GM18873 (cell line): ENCODE measurements around the gene COPE.
"Not testable (repeated sequence)": the region's sequence is repeated elsewhere in the genome, so short reads cannot be mapped to it uniquely, and the experiment has no call there.

Source experiments
- ATAC-seq: cut with Tn5 transposase; IDR thresholded peaks from one replicate; pipeline ENCODE4 v1.9.1; 2021; ENCODE audit warnings: mild to moderate bottlenecking, moderate library complexity, moderate number of reproducible peaks; ENCODE audit not compliant: unreplicated experiment, low FRiP score

Gene COPE

GRCh38 chr19:18941628-18942354, 22.6 kb upstream of the COPE start:
- no peak for ATAC-seq

- no peak for ATAC-seq
Measured at GRCh38 chr19:18940769-18941627, 21.8 kb upstream of the COPE start, which contains the start of gene HOMER3. TSS of gene HOMER3 (minus strand) at chr19:18941217. CDS start at chr19:18938982, 2,235 bp downstream.

- ATAC-seq, result no peak
Measured at GRCh38 chr19:18939922-18940768, 21.0 kb upstream of the COPE start.

GRCh38 chr19:18939163-18939562, 20.0 kb upstream of the COPE start:
- no peak for ATAC-seq

DNA sequence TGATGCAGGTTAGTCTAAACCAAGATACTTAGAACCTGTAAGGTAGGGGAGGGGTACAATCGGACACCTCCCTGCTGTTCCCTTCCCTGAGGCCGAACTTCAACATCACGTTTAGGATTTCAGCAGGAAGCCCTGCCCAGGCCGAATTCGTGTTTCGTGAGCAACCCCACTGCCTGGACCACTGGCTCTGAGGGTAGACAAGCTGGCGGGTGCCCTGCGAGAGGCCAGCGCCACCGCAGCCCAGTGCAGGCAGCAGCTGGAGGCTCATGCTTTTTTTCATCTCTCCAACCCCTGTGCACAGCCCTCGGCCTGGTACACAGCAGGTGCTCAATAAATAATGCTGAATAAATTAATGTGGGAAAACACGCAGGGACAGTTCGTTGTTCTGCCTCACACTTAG, 14.1 kb upstream of the COPE start:
- no peak for ATAC-seq

- no peak for ATAC-seq
Measured at GRCh38 chr19:18932216-18932841, 13.1 kb upstream of the COPE start.

- no peak for ATAC-seq
Measured at GRCh38 chr19:18931316-18932162, 12.4 kb upstream of the COPE start.

DNA sequence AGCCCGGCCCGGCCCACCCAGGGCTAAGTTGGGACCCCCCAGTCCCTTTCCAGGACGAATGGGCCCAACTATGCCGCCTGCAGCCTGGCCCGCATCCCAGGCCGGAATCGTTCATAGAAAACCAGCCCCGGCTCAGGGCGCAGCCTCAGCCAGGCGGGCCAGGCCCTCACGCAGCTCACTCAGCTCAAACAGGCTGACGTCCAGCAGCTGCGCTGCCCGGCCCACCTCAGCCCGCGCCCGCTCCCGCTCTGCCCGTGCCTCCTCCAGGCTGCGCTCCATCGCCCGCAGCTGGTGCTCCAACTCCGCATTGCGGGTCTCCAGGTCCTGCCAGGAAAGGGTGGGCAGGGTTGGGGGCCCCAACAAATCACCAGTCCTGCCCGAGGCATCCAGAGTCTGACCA, 10.1 kb upstream of the COPE start:
- ATAC-seq, result no peak

DNA sequence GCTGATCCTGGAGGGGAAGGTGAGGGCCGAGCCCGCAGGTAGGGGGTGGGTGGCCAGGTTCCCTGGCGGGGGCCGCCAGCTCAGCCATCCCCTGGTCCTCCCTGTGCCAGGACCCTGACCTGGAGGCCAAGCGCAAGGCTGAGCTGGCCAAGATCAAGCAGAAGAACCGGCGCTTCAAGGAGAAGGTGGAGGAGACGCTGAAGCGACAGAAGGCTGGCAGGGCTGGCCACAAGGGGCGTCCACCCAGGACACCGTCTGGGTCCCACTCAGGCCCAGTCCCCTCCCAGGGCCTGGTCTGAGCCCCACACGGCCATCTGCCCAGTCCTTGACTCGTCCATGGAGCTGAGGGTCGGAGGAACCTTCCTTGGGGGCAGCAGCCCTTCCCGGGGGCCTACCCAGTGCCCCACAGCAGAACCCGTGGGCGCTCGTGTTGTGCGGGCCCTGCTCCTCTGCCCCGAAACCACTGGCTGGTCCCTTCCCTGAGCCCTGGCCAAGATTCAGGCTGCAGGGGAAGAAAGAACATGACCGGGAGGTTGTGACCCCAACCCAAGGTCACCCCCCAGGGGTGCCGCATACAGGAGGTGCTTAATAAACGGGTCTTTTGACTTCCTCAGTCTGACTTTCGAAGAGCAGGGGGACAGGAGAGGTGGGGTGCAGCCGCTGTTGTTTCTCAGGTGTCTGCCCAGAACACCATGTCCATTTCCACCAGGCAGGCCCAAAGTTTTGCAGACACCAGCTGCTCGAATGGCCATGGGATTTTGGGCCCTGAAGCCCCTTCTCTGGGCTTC, 9.0 kb upstream of the COPE start:
- no peak for ATAC-seq

- no peak for ATAC-seq
Measured at GRCh38 chr19:18924684-18925213, 5.6 kb upstream of the COPE start.

DNA sequence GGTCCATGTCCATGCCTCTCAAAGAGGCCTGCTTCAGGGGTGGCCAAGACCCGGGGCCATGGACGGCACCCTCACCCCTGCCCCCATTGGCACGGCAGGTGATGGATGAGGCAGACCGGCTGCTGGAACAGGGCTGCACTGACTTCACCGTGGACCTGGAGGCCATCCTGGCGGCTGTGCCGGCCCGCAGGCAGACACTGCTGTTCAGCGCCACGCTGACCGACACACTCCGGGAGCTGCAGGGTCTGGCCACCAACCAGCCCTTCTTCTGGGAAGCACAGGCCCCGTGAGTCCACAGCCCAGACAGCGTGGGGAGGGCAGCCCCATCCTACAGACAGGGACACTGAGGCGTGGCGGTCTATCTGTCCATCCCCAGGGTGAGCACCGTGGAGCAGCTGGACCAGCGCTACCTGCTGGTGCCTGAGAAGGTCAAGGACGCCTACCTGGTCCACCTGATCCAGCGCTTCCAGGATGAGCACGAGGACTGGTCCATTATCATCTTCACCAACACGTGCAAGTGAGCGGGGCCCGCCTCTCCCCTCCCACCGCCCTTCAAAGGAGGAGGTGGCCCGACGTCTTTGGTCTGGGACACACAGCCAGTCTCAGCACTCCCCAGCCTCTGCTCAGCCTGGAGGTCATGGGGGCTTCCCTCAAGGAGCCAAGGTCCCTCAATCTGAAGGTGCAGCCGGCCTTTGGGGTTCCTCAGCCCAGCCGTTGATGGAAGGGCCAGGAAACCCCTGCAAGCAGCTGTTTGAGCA, 3.2 kb upstream of the COPE start:
- ATAC-seq, result no peak

GRCh38 chr19:18921593-18921992, 2.4 kb upstream of the COPE start:
- ATAC-seq, result no peak

GRCh38 chr19:18920400-18920799, 1.2 kb upstream of the COPE start:
- ATAC-seq, result no peak

DNA sequence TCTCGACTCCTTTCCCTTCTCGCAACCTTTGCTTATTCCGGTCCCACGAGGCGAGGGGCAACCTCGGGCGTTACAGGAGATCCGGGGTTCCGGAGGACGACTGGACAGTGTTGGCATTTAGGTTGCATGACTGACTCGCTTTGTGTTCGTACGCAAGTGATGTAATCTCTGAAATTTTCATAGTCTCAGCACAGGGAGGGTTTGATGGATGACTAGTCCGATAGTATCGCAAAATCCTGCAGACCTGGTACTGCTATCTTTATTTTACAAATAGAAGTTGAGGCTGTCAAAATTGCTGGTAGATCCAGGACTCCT, 670 bp upstream of the COPE start:
- ATAC-seq, result no peak

- not testable (repeated sequence) for ATAC-seq
Measured at GRCh38 chr19:18917593-18917992, 1.6 kb downstream of the COPE start.

DNA sequence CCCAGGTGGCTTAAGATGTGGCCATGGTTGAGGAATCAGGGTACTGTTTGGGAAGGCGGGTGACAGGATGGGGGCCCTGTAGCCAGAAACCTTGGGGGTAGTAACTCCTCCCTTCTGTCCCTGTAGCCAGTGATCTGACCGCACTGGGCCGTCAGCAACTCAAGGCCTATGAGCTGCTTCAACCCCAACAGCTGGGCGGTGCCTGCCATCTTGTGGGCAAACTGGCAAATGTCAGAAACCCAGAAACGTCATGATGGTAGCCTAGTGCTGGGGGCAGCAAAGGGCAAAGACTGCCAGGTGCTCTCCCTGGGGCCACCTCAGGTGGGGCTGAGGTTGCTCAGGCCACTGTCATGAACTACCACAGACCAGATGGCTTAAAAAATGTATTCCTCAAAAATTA, 3.5 kb downstream of the COPE start:
- no peak for ATAC-seq

DNA sequence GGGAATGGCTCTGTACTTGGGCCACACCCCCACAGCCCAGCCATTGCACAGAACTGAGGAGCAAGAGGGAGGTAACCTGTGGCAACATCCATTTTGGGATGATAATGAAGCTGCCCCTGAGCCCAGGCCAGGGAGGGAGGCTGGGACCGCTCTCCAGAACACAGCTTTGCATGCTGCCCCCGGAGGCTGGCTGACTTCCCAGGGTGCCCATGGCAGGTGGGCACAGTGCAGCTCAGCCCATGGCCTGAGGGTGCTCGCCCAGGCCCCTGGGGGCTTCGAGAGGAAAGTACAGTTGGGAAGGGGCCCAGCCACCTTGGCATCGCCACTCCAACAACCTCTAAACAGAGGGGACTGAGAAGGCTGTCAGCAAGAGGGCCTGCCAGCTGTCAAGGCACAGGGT, 5.7 kb downstream of the COPE start:
- ATAC-seq, result no peak

GRCh38 chr19:18912933-18913332, 6.3 kb downstream of the COPE start:
- ATAC-seq, result no peak
